HEK293T (cell line): ENCODE data around the gene ATL3.

Experiments
- BHLHE40 ChIP-seq: fragments of 450-650 bp; IDR thresholded peaks from 2 replicates; pipeline ENCODE4 v1.6.1; 2016; ENCODE audit warnings: mild to moderate bottlenecking, moderate library complexity, borderline replicate concordance
- CTBP1 ChIP-seq: fragments of 450-650 bp; IDR thresholded peaks from 2 replicates; pipeline ENCODE4 v1.6.1; 2016; ENCODE audit warnings: borderline replicate concordance
- ELF4 ChIP-seq: fragments of 450-650 bp; IDR thresholded peaks from 2 replicates; pipeline ENCODE4 v1.6.1; 2017; ENCODE audit warnings: antibody characterized with exemption
- FOXM1 ChIP-seq: fragments of 450-650 bp; IDR thresholded peaks from 2 replicates; pipeline ENCODE4 v1.6.1; 2017; ENCODE audit warnings: mild to moderate bottlenecking, borderline replicate concordance
- HDGF ChIP-seq: fragments of 450-650 bp; IDR thresholded peaks from 2 replicates; pipeline ENCODE4 v1.6.1; 2017; ENCODE audit warnings: antibody characterized with exemption, borderline replicate concordance
- L3MBTL2 ChIP-seq: fragments of 450-650 bp; conservative IDR thresholded peaks from 2 replicates; pipeline ENCODE4 v1.6.1; 2016; ENCODE audit warnings: mild to moderate bottlenecking
- LEF1 ChIP-seq: fragments of 450-650 bp; IDR thresholded peaks from 2 replicates; pipeline ENCODE4 v1.6.1; 2017; ENCODE audit warnings: mild to moderate bottlenecking, borderline replicate concordance
- NFRKB ChIP-seq: fragments of 450-650 bp; IDR thresholded peaks from 2 replicates; pipeline ENCODE4 v1.6.1; 2016; ENCODE audit warnings: mild to moderate bottlenecking, moderate library complexity
- PKNOX1 ChIP-seq: fragments of 450-650 bp; IDR thresholded peaks from 2 replicates; pipeline ENCODE4 v1.6.1; 2016
- SUZ12 ChIP-seq: fragments of 450-650 bp; IDR thresholded peaks from 2 replicates; pipeline ENCODE4 v1.6.1; 2016; ENCODE audit warnings: mild to moderate bottlenecking
- TARDBP ChIP-seq: fragments of 450-650 bp; IDR thresholded peaks from 2 replicates; pipeline ENCODE4 v1.6.1; 2016

GRCh38 chr11:63608353-63609345 lies 62.5 kb downstream of the ATL3 start:
- TF ChIP-seq BHLHE40 = no peak
- TF ChIP-seq L3MBTL2 = no peak
- no peak for TF ChIP-seq PKNOX1
- no peak for TF ChIP-seq SUZ12
- TF ChIP-seq NFRKB = no peak
- no peak for TF ChIP-seq ELF4
- no peak for TF ChIP-seq CTBP1
- no peak for TF ChIP-seq TARDBP
- TF ChIP-seq FOXM1 = no peak
- TF ChIP-seq LEF1 = no peak
- TF ChIP-seq HDGF = no peak
